GM23248 (cell line): ENCODE measurements around the gene CD37.

Experiments
- EZH2 ChIP-seq: fragments of 200-600 bp; sonication (generic); IDR thresholded peaks from 2 replicates; pipeline ENCODE4 v1.6.1; 2018; ENCODE audit warnings: antibody characterized with exemption, mild to moderate bottlenecking; ENCODE audit not compliant: insufficient read depth, poor library complexity, severe bottlenecking
- EZH2phosphoT487 ChIP-seq: fragments of 200-600 bp; sonication (generic); IDR thresholded peaks from 2 replicates; pipeline ENCODE4 v1.6.1; 2018; ENCODE audit warnings: antibody characterized with exemption, moderate library complexity, mild to moderate bottlenecking, low read depth; ENCODE audit not compliant: insufficient read depth

DNA sequence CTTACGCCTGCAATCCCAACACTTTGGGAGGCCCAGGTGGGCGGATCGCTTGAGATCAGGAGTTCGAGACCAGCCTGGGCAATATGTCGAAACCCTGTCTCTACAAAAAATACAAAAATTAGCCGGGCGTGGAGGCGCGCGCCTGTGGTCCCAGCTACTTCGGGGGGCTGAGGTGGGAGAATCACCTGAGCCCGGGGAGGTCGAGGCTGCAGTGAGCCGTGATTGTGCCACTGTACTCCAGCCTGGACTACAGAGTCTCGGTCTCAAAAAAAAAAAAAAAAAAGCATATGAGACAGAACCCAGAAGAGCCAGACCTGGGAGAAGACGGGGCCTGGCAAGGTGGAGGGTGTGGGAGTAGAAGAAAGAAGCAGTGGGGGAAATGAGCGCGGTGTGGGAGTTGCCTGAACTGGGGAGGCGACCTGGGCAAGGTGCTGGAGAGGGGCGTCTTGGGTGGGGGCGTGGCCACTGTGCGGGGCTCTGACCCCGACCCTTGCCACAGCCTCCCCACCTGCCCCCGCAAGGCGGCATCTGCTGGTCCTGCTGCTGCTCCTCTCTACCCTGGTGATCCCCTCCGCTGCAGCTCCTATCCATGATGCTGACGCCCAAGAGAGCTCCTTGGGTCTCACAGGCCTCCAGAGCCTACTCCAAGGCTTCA is 29.0 kb downstream of the CD37 start:
- TF ChIP-seq EZH2 (no peak), EZH2phosphoT487 (no peak)
